Measurements from ENCODE around the gene SCARF2. TPM values are rescaled to one million over a fixed set of nuclear protein-coding genes. Genes with fewer than 3 reads are reported as not detected.

SCARF2 gene
- polyA plus RNA-seq, 1 donor from 2014 or later: 5.0 TPM

- Histone ChIP-seq H3K27ac (ENCODE audit: low read length) (no peak overlapping the region), H2AFZ (ENCODE audit: low read depth, low read length) (no peak overlapping the region), H3F3A (ENCODE audit: insufficient read depth, low read length, poor library complexity, severe bottlenecking) (no peaks in the 10 kb centered on the region), H3K27me3 (ENCODE audit: insufficient read depth, low read depth, low read length) (no peaks in the 10 kb centered on the region), H3K4me3 (ENCODE audit: low read length) (no peak overlapping the region), H3K79me2 (replicated peaks; ENCODE audit: insufficient read depth, low read length) (peaks cover 36% of the 10 kb centered on the region), H3K9me2 (ENCODE audit: insufficient read depth, low read length) (no peaks in the 10 kb centered on the region), H3K36me3 (ENCODE audit: insufficient read depth, low read length) (no peaks in the 10 kb centered on the region), H3K9me3 (ENCODE audit: low read length) (no peaks in the 10 kb centered on the region), H4K20me1 (ENCODE audit: insufficient read depth) (peaks cover 4% of the 10 kb centered on the region), H3K9ac (ENCODE audit: low read length) (no peak overlapping the region), H3K4me2 (ENCODE audit: low read length) (no peak overlapping the region)
- no peak for TF ChIP-seq EP300 (conservative IDR thresholded peaks at IDR 0.05; ENCODE audit: poor library complexity, severe bottlenecking)
- no peak for TF ChIP-seq TAF1 (IDR thresholded peaks at IDR 0.05; ENCODE audit: low read depth)
- no peak for TF ChIP-seq MXI1 (conservative IDR thresholded peaks at IDR 0.05; ENCODE audit: poor library complexity, severe bottlenecking)
- TF ChIP-seq CTCF (IDR thresholded peaks at IDR 0.05; ENCODE audit: poor library complexity, severe bottlenecking): no peak
- no peak for TF ChIP-seq REST (IDR thresholded peaks at IDR 0.05; ENCODE audit: borderline replicate concordance)
- no peak for TF ChIP-seq RAD21 (conservative IDR thresholded peaks at IDR 0.05)
Measured at GRCh38 chr22:20401376-20402014, 36.1 kb downstream of the SCARF2 start.

GRCh38 chr22:20400606-20401375, 36.8 kb downstream of the SCARF2 start:
- no peak overlapping the region for H3K9ac ChIP-seq (ENCODE audit: low read length)
- H3K36me3 ChIP-seq (ENCODE audit: insufficient read depth, low read length): no peaks in the 10 kb centered on the region
- TF ChIP-seq TAF1 (IDR thresholded peaks at IDR 0.05; ENCODE audit: low read depth) (no peak), MXI1 (conservative IDR thresholded peaks at IDR 0.05; ENCODE audit: poor library complexity, severe bottlenecking) (no peak), CTCF (IDR thresholded peaks at IDR 0.05; ENCODE audit: poor library complexity, severe bottlenecking) (no peak), SMC3 (conservative IDR thresholded peaks at IDR 0.05; ENCODE audit: poor library complexity) (no peak), POLR2AphosphoS5 (IDR thresholded peaks at IDR 0.05) (no peak), EP300 (conservative IDR thresholded peaks at IDR 0.05; ENCODE audit: poor library complexity, severe bottlenecking) (no peak), EZH2 (IDR thresholded peaks at IDR 0.05; ENCODE audit: borderline replicate concordance, insufficient read depth, low read length, poor library complexity, severe bottlenecking) (no peak), REST (IDR thresholded peaks at IDR 0.05; ENCODE audit: borderline replicate concordance) (no peak), RAD21 (conservative IDR thresholded peaks at IDR 0.05) (no peak)
- no peak overlapping the region for H3K4me3 ChIP-seq (ENCODE audit: low read length)
- peaks cover 4% of the 10 kb centered on the region for H4K20me1 ChIP-seq (ENCODE audit: insufficient read depth)
- no peak overlapping the region for H3K27ac ChIP-seq (ENCODE audit: low read length)
- no peaks in the 10 kb centered on the region for H3K9me3 ChIP-seq (ENCODE audit: low read length)
- no peaks in the 10 kb centered on the region for H3F3A ChIP-seq (ENCODE audit: insufficient read depth, low read length, poor library complexity, severe bottlenecking)
- no peak overlapping the region for H2AFZ ChIP-seq (ENCODE audit: low read depth, low read length)
- no peaks in the 10 kb centered on the region for H3K27me3 ChIP-seq (ENCODE audit: insufficient read depth, low read depth, low read length)
- H3K4me2 ChIP-seq (ENCODE audit: low read length): no peak overlapping the region
- peaks cover 36% of the 10 kb centered on the region for H3K79me2 ChIP-seq (replicated peaks; ENCODE audit: insufficient read depth, low read length)
- H3K9me2 ChIP-seq (ENCODE audit: insufficient read depth, low read length): no peaks in the 10 kb centered on the region

All from neural cell (in vitro differentiated cells).